Left cardiac atrium (tissue), 2 donors: ENCODE measurements around the gene RILPL2. TPM values are rescaled to one million over a fixed set of nuclear protein-coding genes. Genes with fewer than 3 reads are reported as not detected.

Experiments used
- total RNA-seq, 2 donors: library from RNA; stranded (reverse); fragmentation: NEBNext Ultra II Directional; extraction: Animal tissue kit (Norgen Biotek cat#: 25700); gene quantifications; one replicate each; pipeline ENCODE4 v1.2.1, GENCODE V29; 2021
- donor health status: DM: no; HTN: yes; CAD: no; lungs with severe emphysema.
- donor health status: DM: yes; HTN: yes; CAD: no.

RILPL2 gene
- total RNA-seq, 2 donors from 2014 or later: 3.1 to 3.7 TPM

Other genes starting within 250 kb of the RILPL2 start
- 10 to 100 TPM; 23.4 to 27.9 TPM for gene MPHOSPH9, start 203.5 kb downstream of the RILPL2 start, total RNA-seq
- 10 to 100 TPM in 1 of 2 donors, 1 to 10 TPM in 1; 8.1 to 10.9 TPM for gene MTRFR, start 203.2 kb downstream of the RILPL2 start, total RNA-seq
- 10 to 100 TPM; 96.6 to 97.7 TPM for gene CDK2AP1, start 164.8 kb downstream of the RILPL2 start, total RNA-seq
- gene SBNO1, start 71.8 kb downstream of the RILPL2 start, total RNA-seq: 10 to 100 TPM; 25.9 to 26.1 TPM
- 10 to 100 TPM; 17.6 to 22.9 TPM for gene KMT5A, start 52.6 kb downstream of the RILPL2 start, total RNA-seq
- gene SNRNP35, start 21.5 kb upstream of the RILPL2 start, total RNA-seq: 10 to 100 TPM; 20.1 to 22.3 TPM
- gene RILPL1, start 97.0 kb upstream of the RILPL2 start, total RNA-seq: 10 to 100 TPM; 91.7 to 98.0 TPM
- 100 to 1,000 TPM; 176 to 248 TPM for gene TMED2, start 147.9 kb upstream of the RILPL2 start, total RNA-seq
- 1 to 10 TPM; 8.1 to 8.5 TPM for gene DDX55, start 165.4 kb upstream of the RILPL2 start, total RNA-seq
- gene EIF2B1, start 197.0 kb upstream of the RILPL2 start, total RNA-seq: 10 to 100 TPM; 27.9 to 29.3 TPM
- 10 to 100 TPM; 11.7 to 16.5 TPM for gene GTF2H3, start 197.1 kb upstream of the RILPL2 start, total RNA-seq
- 1 to 10 TPM; 3.7 to 4.8 TPM for gene TCTN2, start 234.4 kb upstream of the RILPL2 start, total RNA-seq